ENCODE data around the gene RHOBTB3. TPM values are rescaled to one million over a fixed set of nuclear protein-coding genes. Genes with fewer than 3 reads are reported as not detected.

The RHOBTB3 gene
- total and polyA plus RNA-seq, 2 donors (not counting 1 experiment from before 2014, with no cell fraction given): 337 to 338 TPM

GRCh38 chr5:95800553-95800952 is 69.4 kb downstream of the RHOBTB3 start:
- no peak overlapping the region for H3K27ac ChIP-seq (ENCODE audit: insufficient read depth, low read length)
- no peak overlapping the region for H3K9ac ChIP-seq (ENCODE audit: insufficient read depth, low read length)
- TF ChIP-seq EZH2 (IDR thresholded peaks at IDR 0.05; ENCODE audit: low read length, missing control alignments) (no peak), CTCF (conservative IDR thresholded peaks at IDR 0.05 in 1 of 2, IDR thresholded peaks at IDR 0.05 in 1 of 2; ENCODE audit: low read depth in 1 of 2, low read length in 2 of 2) (no peak)
- no peaks in the 10 kb centered on the region for H3K36me3 ChIP-seq (ENCODE audit: control insufficient read depth, insufficient read depth, low read length)
- H3K79me2 ChIP-seq (ENCODE audit: control insufficient read depth, insufficient read depth, low read length): no peaks in the 10 kb centered on the region
- no peak overlapping the region for H3K4me3 ChIP-seq (replicated peaks in 1 of 4; ENCODE audit: control extremely low read depth in 1 of 4, insufficient read depth in 1 of 4, low read depth in 3 of 4, low read length in 4 of 4)
- no peaks in the 10 kb centered on the region for H3K4me1 ChIP-seq (ENCODE audit: control insufficient read depth, extremely low read depth, insufficient read depth, low read length)
- H3K4me2 ChIP-seq (ENCODE audit: extremely low read depth, insufficient read depth, low read length): no peak overlapping the region
- no peaks in the 10 kb centered on the region for H3K27me3 ChIP-seq (ENCODE audit: control insufficient read depth, insufficient read depth, low read length)
- no peaks in the 10 kb centered on the region for H4K20me1 ChIP-seq (ENCODE audit: control insufficient read depth, extremely low read depth, insufficient read depth, low read length)
- DNase-seq (ENCODE audit: low read depth in 2 of 2): no peak
- no peaks in the 10 kb centered on the region for H3K9me3 ChIP-seq (ENCODE audit: control insufficient read depth, insufficient read depth, low read depth, low read length)
- no peak overlapping the region for H2AFZ ChIP-seq (ENCODE audit: low read length)

- no peaks in the 10 kb centered on the region for H3K27me3 ChIP-seq (ENCODE audit: control insufficient read depth, insufficient read depth, low read length)
- H4K20me1 ChIP-seq (ENCODE audit: control insufficient read depth, extremely low read depth, insufficient read depth, low read length): no peaks in the 10 kb centered on the region
- H3K4me2 ChIP-seq (ENCODE audit: extremely low read depth, insufficient read depth, low read length): no peak overlapping the region
- no peak overlapping the region for H3K9ac ChIP-seq (ENCODE audit: insufficient read depth, low read length)
- no peaks in the 10 kb centered on the region for H3K4me1 ChIP-seq (ENCODE audit: control insufficient read depth, extremely low read depth, insufficient read depth, low read length)
- no peaks in the 10 kb centered on the region for H3K9me3 ChIP-seq (ENCODE audit: control insufficient read depth, insufficient read depth, low read depth, low read length)
- H3K36me3 ChIP-seq (ENCODE audit: control insufficient read depth, insufficient read depth, low read length): no peaks in the 10 kb centered on the region
- no peak overlapping the region for H3K27ac ChIP-seq (ENCODE audit: insufficient read depth, low read length)
- DNase-seq (ENCODE audit: low read depth in 2 of 2): no peak
- no peak for TF ChIP-seq EZH2 (IDR thresholded peaks at IDR 0.05; ENCODE audit: low read length, missing control alignments)
- no peak for TF ChIP-seq CTCF (conservative IDR thresholded peaks at IDR 0.05 in 1 of 2, IDR thresholded peaks at IDR 0.05 in 1 of 2; ENCODE audit: low read depth in 1 of 2, low read length in 2 of 2)
- no peak overlapping the region for H3K4me3 ChIP-seq (replicated peaks in 1 of 4; ENCODE audit: control extremely low read depth in 1 of 4, insufficient read depth in 1 of 4, low read depth in 3 of 4, low read length in 4 of 4)
- H3K79me2 ChIP-seq (ENCODE audit: control insufficient read depth, insufficient read depth, low read length): no peaks in the 10 kb centered on the region
- H2AFZ ChIP-seq (ENCODE audit: low read length): no peak overlapping the region
Measured at GRCh38 chr5:95801532-95801931, 70.4 kb downstream of the RHOBTB3 start.

- no peak for DNase-seq (ENCODE audit: low read depth in 2 of 2)
- H3K27ac ChIP-seq (ENCODE audit: insufficient read depth, low read length): no peak overlapping the region
- TF ChIP-seq CTCF (conservative IDR thresholded peaks at IDR 0.05 in 1 of 2, IDR thresholded peaks at IDR 0.05 in 1 of 2; ENCODE audit: low read depth in 1 of 2, low read length in 2 of 2) (no peak), EZH2 (IDR thresholded peaks at IDR 0.05; ENCODE audit: low read length, missing control alignments) (no peak)
- no peaks in the 10 kb centered on the region for H4K20me1 ChIP-seq (ENCODE audit: control insufficient read depth, extremely low read depth, insufficient read depth, low read length)
- H3K36me3 ChIP-seq (ENCODE audit: control insufficient read depth, insufficient read depth, low read length): no peaks in the 10 kb centered on the region
- no peak overlapping the region for H2AFZ ChIP-seq (ENCODE audit: low read length)
- no peak overlapping the region for H3K4me2 ChIP-seq (ENCODE audit: extremely low read depth, insufficient read depth, low read length)
- H3K27me3 ChIP-seq (ENCODE audit: control insufficient read depth, insufficient read depth, low read length): no peaks in the 10 kb centered on the region
- no peak overlapping the region for H3K9ac ChIP-seq (ENCODE audit: insufficient read depth, low read length)
- no peaks in the 10 kb centered on the region for H3K79me2 ChIP-seq (ENCODE audit: control insufficient read depth, insufficient read depth, low read length)
- H3K9me3 ChIP-seq (ENCODE audit: control insufficient read depth, insufficient read depth, low read depth, low read length): no peaks in the 10 kb centered on the region
- H3K4me1 ChIP-seq (ENCODE audit: control insufficient read depth, extremely low read depth, insufficient read depth, low read length): no peaks in the 10 kb centered on the region
- H3K4me3 ChIP-seq (replicated peaks in 1 of 4; ENCODE audit: control extremely low read depth in 1 of 4, insufficient read depth in 1 of 4, low read depth in 3 of 4, low read length in 4 of 4): no peak overlapping the region
Measured at GRCh38 chr5:95801961-95802360, 70.8 kb downstream of the RHOBTB3 start.

All from fibroblast of lung (primary cell).